Stimulated activated CD8-positive, alpha-beta memory T cell treated with anti-CD3 and anti-CD28 coated beads, Interleukin-15, amount 100 ng/mL, for 48 hours (primary cell): ENCODE measurements around the gene RFTN2.
"Not testable (repeated sequence)": the region's sequence is repeated elsewhere in the genome, so short reads cannot be mapped to it uniquely, and the experiment has no call there.

Experiments used
- DNase-seq, 2 donors: peaks; one replicate each; pipeline ENCODE4 v3.0.0-alpha.2; 2020; ENCODE audit warnings: low read depth in 2 of 2

Gene RFTN2, protein sequence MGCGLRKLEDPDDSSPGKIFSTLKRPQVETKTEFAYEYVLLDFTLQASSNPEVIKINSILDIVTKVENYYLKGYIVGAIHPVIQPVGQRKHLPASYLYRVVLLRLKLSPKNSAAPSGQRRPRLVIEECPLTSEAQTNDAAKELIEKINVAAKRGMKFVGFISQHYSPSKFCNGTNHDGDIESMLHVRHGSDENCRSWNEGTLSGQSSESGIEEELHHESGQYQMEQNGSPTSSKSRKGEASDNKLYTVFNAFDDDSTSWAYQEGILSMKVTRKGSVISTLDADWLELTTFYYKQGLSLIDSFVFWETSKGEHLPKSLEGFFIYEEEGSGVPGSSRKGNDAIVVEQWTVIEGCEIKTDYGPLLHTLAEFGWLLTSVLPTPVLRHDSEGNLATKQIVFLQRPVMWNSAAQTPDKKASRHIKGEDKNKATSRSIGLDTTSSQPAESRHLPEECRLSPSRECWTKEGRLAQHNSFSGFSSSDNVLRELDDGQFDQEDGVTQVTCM

DNA sequence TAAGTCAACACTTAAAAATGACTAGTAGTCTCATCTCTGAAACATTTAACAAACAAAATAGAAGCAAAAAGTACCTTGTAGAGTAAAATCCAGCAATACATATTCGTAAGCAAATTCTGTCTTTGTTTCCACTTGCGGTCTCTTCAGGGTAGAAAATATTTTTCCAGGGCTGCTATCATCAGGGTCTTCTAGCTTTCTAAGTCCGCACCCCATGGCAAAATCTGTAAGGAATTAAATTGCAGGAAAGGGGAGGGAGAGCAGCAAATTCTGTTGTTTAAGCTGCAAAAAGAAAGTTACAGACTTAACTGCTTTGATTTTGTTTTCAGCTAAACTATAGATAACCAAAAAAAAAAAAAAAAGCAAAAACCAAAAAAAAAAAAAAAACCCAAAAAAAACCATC is at the start of gene RFTN2:
TSS of gene RFTN2 (minus strand) at position 342 of the 400 bp plus-strand sequence. CDS start at position 213, 129 bp downstream.
- no peak for DNase-seq

DNA sequence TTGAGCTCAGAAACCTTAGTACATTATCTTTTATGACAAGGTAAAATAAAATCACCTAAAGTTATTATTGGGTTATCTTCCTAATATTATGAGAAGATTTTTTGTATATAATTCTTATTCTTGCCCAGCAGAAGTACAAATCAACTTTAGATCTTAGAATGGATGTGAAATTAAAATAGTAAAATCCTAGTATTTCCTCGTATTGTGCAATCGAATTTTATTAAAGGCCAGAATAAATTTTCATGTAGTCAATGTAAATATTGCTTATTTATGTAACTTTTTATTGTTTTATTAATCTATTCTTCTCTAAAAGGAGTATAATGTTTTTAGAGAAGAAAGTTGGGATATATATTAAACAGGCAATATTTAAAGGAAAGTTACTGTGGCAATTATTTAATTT is 42.5 kb upstream of the RFTN2 start:
- no peak for DNase-seq

DNA sequence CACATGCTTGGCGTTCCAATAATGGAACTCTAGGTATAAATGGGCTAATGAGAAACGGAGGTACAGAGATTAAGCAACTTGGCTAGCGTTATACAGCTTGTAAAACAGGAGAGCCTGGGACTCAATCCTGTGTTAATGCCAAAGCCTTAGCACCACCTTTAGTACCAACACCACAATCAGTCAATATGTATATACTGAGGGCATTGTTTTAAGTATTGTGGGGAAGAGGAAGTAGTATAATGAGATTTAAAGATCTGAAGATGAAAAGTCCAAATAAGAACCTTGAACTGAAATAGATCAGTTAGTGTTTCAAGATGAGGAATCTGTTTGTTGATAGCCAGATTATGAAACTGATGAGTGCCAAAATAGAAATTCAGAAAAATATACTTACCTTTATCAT is 37.9 kb upstream of the RFTN2 start:
- DNase-seq, result no peak

DNA sequence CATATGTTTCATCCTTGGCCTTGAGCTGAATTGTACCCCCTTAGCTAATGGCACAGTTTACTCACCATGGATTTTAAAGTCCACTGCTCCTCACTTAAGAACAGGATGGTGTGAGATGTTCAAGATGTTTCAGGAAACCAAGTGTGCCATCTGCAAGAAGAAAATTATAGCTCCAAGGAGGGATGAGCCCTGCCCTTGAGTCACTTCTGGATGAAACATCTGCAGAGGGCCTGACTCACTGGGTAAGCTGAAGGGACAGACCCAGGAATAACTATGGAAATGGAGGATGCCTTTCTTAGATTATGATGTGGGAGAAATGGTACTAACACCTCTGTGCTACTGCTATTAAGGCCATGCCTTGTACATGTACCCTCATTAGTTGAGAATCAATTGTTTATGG is 36.2 kb upstream of the RFTN2 start:
- DNase-seq, result no peak

DNA sequence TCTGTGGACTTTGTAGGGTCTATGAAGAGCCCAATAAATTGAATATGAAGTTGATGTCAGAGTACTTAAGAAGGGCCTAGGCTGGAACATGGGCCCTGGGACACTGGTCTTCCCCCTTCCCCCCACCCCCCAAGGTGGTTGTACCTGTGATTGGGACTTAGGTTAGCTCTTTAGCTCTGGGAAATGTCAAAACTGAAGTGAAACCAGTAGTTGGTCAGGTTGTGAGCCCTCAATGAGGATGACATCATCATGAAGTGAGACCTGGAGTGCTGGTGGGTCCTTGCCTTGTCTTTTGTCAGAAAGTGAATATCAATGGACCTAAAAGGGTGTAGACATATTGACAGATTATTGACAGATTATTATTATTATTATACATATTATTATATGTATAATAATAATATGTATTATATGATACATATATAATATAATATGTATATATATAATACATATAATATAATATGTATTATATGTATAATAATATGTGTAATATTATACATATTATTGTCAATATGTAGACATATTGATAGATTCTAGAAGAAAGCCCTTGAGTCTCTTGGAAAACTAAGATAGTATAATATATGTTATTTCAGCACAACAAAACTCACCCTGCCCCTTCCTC is 35.1 kb upstream of the RFTN2 start:
- DNase-seq, result peak in 1 of 2 donors; percentile 18

DNA sequence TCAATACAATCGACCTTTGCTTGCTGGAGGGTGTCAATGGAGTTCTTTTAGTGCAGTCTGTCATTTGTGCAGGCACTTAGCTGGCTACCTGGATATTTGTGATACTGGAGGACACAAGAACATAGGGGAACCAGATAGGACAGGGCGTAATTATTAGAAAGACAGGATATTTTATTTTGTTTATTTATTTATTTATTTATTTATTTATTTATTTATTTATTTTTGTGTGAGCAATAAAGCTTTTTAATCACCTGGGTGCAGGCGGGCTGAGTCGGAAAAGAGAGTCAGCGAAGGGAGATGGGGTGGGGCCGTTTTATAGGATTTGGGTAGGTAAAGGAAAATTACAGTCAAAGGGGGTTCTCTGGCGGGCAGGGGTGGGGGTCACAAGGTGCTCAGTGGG is 33.8 kb upstream of the RFTN2 start:
- not testable (repeated sequence) for DNase-seq

DNA sequence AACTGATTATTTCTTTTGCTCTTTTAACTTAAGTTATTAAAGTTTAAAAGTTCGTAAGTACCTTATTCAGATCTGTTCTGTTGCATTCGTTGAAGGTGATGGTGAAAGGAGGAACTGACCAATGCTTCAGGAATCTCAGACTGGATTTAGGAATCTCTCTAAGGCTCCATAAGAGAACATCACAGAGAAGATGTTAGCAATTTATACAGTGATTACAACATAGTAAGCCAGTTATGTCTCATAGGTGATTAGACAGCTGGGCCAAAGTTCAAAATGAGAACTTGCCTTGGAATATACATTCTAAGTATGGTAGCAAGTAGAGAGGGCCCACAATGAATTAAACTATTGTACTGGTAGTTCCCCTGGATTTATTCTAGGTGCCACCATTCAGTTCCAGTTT is 32.9 kb upstream of the RFTN2 start:
- no peak for DNase-seq

DNA sequence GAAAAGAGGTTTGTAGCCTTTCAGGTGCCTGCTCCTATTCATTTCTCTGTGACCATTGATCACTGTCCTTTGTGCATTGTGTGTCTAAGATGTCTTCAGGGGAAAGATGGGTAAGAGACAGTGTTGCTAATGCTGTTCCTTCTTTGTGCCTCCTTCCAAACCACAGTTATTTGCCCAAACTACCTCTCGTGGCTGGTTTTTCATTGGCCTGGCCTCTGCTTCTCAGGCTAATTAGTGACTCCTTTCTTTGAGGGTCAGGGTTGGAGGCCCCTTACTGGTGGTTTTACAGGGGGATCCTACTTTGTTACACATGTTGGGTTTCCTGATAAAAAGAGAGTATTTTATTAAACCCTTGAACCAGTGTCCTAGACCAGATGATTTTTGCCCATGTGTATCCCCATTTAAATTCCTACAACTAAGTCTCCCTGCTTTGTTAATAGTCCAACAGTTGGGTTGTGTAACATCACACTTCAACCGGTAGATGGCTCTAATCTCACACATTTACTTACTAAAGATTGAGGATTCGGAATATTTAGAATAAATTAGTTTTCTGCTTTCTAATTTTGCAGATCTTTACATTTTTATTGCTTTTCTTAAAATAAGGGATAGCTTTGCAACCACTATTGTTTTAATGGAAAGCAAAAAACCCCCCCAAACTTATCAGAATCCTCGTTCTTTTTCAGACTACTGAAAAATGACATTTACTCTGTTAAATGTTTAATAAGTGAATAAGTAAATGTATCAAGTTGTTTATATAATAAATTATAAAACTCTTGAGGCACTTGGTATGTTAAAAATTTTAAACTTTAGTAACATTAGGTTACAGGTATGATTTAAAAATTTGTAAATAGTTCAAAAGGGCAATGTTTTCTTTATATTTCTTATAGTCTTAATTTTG is 32.2 kb upstream of the RFTN2 start:
- DNase-seq, result no peak

DNA sequence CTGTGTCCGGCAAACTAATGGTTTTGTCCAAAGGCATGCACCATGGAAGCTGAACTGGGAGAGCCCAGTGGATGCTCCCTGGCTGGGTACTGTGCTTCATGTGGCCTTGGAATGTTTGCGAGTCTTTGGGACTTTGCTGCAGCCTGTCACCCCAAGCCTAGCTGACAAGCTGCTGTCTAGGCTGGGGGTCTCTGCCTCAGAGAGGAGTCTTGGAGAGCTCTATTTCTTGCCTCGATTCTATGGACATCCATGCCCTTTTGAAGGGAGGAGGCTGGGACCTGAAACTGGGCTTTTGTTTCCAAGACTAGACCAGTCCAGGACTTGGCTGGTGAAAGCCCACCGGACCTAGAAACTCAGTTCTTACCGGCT is 31.4 kb upstream of the RFTN2 start:
- no peak for DNase-seq

DNA sequence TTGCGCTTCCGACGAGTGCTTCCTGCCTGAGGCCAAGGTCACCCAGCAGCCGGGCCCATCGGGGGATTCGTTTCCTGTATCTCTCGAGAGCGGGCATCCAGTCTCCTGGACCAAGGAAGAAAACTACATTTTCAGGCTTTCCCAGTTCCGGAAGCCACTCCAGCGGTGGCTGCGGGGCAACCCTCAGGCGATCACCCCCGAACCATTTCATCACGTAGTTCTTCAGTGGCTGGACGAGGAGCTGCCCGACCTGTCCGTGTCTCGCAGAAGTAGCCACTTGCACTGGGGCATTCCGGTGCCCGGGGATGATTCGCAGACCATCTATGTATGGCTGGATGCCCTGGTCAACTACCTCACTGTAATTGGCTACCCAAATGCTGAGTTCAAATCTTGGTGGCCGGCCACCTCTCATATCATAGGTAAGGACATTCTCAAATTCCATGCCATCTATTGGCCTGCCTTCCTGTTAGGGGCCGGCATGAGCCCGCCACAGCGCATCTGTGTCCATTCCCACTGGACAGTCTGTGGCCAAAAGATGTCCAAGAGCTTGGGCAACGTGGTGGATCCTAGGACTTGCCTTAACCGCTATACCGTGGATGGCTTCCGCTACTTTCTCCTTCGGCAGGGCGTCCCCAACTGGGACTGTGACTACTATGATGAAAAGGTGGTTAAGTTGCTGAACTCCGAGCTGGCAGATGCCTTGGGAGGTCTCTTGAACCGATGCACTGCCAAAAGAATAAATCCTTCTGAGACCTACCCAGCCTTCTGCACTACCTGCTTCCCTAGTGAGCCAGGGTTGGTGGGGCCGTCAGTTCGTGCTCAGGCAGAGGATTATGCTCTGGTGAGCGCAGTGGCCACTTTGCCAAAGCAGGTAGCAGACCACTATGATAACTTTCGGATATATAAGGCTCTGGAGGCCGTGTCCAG is 30.8 kb upstream of the RFTN2 start:
- DNase-seq, result peak in 1 of 2 donors; percentile 22

DNA sequence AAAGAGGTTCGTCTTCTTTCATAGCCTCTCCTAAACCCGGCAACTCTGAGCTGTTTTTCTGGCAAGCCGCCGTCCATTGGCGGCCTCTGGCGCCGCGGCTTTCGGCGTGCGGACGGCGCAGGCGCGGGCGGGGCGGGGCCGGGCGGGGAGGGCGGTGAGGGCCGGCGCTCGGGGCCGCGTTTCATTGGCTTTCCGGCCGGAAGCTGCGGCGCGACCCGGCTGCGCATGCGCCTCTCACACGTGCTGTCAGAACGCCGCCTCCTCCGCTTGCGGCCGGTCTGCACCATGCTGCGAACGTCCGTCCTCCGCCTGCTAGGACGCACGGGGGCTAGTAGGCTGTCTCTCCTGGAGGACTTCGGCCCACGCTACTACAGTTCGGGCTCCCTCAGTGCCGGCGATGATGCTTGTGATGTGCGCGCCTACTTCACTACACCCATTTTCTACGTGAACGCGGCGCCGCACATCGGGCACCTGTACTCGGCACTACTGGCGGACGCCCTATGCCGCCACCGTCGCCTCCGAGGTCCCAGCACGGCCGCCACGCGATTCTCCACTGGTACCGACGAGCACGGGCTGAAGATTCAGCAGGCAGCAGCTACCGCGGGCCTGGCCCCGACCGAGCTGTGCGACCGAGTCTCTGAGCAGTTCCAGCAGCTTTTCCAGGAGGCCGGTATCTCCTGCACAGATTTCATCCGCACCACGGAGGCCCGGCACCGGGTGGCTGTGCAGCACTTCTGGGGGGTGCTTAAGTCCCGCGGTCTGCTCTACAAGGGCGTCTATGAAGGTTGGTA is 29.9 kb upstream of the RFTN2 start, which contains the start of gene MARS2:
TSS of gene MARS2 (plus strand) at position 249 of the 791 bp plus-strand sequence. CDS start at position 286, 37 bp downstream.
- peak; percentile 91 to 93 for DNase-seq

DNA sequence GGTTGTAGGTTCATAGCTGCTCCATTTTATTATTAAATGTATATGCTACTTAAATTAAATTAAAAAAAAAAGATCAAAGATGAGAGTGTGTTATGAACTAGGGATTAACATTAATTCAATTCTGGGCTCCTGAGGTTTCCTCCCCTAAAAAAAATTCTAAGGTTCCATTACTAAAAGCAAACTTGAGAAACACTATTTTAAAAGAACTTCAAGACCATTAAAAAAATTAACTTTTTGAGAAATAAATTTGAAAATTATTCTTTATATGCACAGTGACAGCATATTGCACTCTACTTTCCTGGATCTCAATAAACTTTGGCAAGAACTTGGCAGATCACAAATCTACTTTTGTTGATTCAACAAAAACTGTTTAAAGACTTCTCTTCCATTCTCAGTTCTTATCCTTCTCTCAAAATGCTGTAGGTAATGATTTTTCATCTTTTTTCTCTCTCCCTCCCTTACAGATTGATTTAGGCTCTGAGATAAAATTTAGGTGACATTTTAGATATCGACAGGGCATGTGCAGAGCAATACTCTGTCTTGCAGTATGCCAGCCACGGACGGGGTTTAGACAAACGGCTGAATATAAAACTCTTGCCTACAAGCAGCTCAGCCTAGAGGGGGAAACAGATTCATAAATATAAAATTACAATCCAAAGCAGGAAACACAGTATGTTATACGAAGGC is 29.2 kb upstream of the RFTN2 start:
- DNase-seq, result no peak

DNA sequence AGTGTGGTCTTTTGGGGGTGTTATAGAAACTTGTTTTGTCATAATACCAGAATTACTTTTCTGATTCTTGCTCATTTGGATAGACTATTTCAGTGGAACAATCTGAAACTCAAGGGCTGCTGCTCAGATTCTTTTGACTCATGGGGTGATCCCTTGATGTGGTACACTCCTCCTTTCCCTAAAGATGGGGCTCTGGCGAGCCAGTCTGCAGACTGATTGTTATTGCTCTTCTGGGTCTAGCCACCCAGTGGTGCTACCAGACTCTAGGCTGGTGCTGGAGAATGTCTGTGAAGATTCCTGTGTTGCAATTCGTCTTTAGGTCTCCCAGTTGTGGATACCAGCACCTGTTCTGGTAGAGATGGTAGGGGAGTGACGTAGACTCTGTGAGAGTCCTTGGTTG is 25.6 kb upstream of the RFTN2 start:
- no peak for DNase-seq

DNA sequence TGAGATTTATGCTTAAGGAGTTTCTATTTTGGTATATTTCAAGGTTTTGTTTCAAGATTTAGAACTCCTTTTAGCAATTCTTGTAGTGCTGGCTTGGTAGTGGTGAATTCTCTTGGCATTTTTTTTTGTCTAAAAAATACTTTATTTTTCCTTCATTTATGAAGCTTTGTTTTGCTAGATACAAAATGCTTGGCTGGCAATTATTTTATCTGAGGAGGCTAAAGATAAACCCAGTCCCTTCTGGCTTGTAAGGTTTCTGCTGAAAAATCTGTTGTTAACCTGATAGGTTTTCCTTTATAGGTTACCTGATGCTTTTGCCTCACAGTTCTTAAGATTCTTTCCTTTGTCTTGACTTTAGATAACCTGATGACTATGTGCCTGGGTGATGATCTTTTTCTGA is 24.3 kb upstream of the RFTN2 start:
- not testable (repeated sequence) for DNase-seq

DNA sequence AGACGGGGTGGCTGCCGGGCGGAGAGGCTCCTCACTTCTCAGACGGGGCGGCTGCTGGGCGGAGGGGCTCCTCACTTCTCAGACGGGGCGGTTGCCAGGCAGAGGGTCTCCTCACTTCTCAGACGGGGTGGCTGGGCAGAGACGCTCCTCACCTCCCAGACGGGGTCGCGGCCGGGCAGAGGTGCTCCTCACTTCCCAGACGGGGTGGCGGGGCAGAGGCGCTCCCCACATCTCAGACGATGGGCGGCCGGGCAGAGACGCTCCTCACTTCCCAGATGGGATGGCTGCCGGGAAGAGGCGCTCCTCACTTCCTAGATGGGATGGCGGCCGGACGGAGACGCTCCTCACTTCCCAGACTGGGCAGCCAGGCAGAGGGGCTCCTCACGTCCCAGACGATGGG is 21.2 kb upstream of the RFTN2 start:
- not testable (repeated sequence) for DNase-seq

DNA sequence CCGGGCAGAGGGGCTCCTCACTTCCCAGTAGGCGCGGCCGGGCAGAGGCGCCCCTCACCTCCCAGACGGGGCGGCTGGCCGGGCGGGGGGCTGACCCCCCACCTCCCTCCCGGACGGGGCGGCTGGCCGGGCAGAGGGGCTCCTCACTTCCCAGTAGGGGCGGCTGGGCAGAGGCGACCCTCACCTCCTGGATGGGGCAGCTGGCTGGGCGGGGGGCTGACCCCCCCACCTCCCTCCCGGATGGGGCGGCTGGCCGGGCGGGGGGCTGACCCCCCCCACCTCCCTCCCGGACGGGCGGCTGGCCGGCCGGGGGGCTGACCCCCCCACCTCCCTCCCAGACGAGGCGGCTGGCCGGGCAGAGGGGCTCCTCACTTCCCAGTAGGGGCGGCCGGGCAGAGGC is 20.6 kb upstream of the RFTN2 start:
- DNase-seq, result not testable (repeated sequence)

DNA sequence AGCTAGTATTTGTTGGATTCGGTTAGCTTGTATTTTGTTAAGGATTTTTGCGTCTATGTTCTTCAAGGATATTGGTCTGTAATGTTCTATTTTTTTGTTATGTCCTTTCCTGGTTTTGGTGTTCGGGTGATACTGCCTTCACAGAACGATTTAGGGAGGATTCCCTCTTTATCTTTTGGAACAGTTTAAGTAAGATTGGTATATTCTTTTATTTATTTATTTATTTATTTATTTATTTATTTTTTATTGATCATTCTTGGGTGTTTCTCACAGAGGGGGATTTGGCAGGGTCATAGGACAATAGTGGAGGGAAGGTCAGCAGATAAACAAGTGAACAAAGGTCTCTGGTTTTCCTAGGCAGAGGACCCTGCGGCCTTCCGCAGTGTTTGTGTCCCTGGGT is 19.8 kb upstream of the RFTN2 start:
- DNase-seq, result not testable (repeated sequence)

DNA sequence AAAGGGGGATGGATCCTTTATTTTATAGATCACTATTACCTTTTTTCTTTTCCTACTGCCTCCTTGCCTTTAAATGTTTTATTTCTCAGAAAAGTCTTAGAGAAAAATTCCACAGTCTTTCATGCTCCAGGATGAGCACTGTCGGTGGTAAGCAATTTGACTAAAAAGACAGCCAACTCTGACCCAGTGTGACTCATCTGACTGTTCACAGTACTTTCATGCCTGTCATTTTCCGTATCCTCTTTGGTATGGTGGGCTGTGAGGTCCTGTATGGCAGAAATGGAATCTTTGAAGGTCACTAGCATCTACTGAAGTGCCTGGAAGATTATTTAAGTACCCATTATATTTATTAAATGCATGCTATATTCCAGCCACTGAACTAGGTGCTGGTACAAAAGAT is 2.1 kb upstream of the RFTN2 start:
- no peak for DNase-seq

DNA sequence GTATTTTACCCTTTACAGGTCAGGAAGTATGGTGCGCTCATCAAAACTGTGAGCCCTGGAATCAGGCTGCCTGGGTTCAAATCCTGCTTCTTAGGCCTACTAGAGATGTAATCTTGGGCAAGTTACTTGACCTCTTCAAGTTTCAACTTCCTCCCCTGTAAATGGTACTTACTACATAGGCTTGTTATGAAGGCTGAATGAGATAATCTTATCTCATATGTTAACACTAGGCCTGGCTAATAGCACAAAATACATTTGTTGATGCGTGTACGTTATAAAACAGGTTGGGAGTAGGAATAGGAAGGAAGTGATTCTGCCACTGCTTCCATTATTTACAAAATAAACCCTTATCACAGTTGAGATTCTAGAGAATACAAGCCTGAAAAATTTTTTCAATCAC is 1.7 kb upstream of the RFTN2 start:
- no peak for DNase-seq
